ENCODE results near the gene LYST. TPM values are rescaled to one million over a fixed set of nuclear protein-coding genes. Genes with fewer than 3 reads are reported as not detected.
"Not testable (repeated sequence)": the region's sequence is repeated elsewhere in the genome, so short reads cannot be mapped to it uniquely, and the experiment has no call there.

LYST gene
- total RNA-seq, 2 experiments from 2014 or later, result 77.4 to 87.3 TPM

- no peak overlapping the region for H3K4me3 Mint-ChIP-seq
- peaks cover 1% of the 10 kb centered on the region for H3K9me3 Mint-ChIP-seq
- H3K4me1 Mint-ChIP-seq (ENCODE audit: low read depth), result peaks cover 12% of the 10 kb centered on the region
- POLR2A ChIA-PET, result no interaction called here
- no peak overlapping the region for H3K27ac Mint-ChIP-seq
- intact Hi-C loops (cut with micrococcal nuclease), result no loop called here
- H3K27me3 Mint-ChIP-seq, result no peaks in the 10 kb centered on the region
- CTCF ChIA-PET, result interaction anchor here (0.8 to 1.6 kb wide), 3 partner anchors 15 to 172 kb away, joined by 3 read pairs; no protein-coding TSS in a partner anchor
- DNase-seq (no peak), ATAC-seq (no peak)
- no peak for TF ChIP-seq CTCF (IDR thresholded peaks at IDR 0.05)
- H3K36me3 Mint-ChIP-seq (ENCODE audit: low read depth), result peaks cover 59% of the 10 kb centered on the region
Measured at GRCh38 chr1:235799264-235799663, 67.4 kb downstream of the LYST start.

- ATAC-seq (no peak), DNase-seq (no peak)
- ChIA-PET CTCF (interaction anchor here (1.8 to 2.8 kb wide), 4 partner anchors 8 to 180 kb away, joined by 4 to 20 read pairs (median 10); no protein-coding TSS in a partner anchor), POLR2A (no interaction called here)
- Mint-ChIP-seq H3K4me1 (ENCODE audit: low read depth) (peaks cover 2% of the 10 kb centered on the region), H3K9me3 (no peaks in the 10 kb centered on the region), H3K4me3 (no peak overlapping the region), H3K36me3 (ENCODE audit: low read depth) (peaks cover 41% of the 10 kb centered on the region), H3K27me3 (no peaks in the 10 kb centered on the region), H3K27ac (no peak overlapping the region)
- TF ChIP-seq CTCF (IDR thresholded peaks at IDR 0.05), result no peak
- intact Hi-C loops (cut with micrococcal nuclease), result no loop called here
Measured at GRCh38 chr1:235791532-235792060, 75.1 kb downstream of the LYST start.

GRCh38 chr1:235790123-235790522 is 76.6 kb downstream of the LYST start:
- H3K9me3 Mint-ChIP-seq, result no peaks in the 10 kb centered on the region
- CTCF ChIA-PET, result interaction anchor here (1.3 to 1.8 kb wide), 2 partner anchors 12 to 182 kb away, joined by 3 to 7 read pairs; no protein-coding TSS in a partner anchor
- peaks cover 2% of the 10 kb centered on the region for H3K4me1 Mint-ChIP-seq (ENCODE audit: low read depth)
- peaks cover 42% of the 10 kb centered on the region for H3K36me3 Mint-ChIP-seq (ENCODE audit: low read depth)
- no peak overlapping the region for H3K27ac Mint-ChIP-seq
- no peaks in the 10 kb centered on the region for H3K27me3 Mint-ChIP-seq
- TF ChIP-seq CTCF (IDR thresholded peaks at IDR 0.05), result no peak
- intact Hi-C loops (cut with micrococcal nuclease), result no loop called here
- POLR2A ChIA-PET, result no interaction called here
- DNase-seq (no peak), ATAC-seq (no peak)
- H3K4me3 Mint-ChIP-seq, result no peak overlapping the region

GRCh38 chr1:235786227-235786898 is 80.3 kb downstream of the LYST start:
- DNase-seq; H3K9me3 Mint-ChIP-seq; H3K4me3 Mint-ChIP-seq; intact Hi-C loops (cut with micrococcal nuclease); H3K27me3 Mint-ChIP-seq; H3K27ac Mint-ChIP-seq; H3K4me1 Mint-ChIP-seq (ENCODE audit: low read depth); POLR2A ChIA-PET; ATAC-seq: not testable (repeated sequence)
- H3K36me3 Mint-ChIP-seq (ENCODE audit: low read depth), result peaks cover 42% of the 10 kb centered on the region
- CTCF ChIA-PET, result interaction anchor here (1.0 kb wide), 1 partner anchor 186 kb away, joined by 3 read pairs; no protein-coding TSS in a partner anchor

- ChIA-PET CTCF (interaction anchor here (1.1 to 5.2 kb wide), 8 partner anchors 8 to 331 kb away, joined by 3 to 49 read pairs (median 6); no protein-coding TSS in a partner anchor), POLR2A (no interaction called here)
- Mint-ChIP-seq H3K4me1 (ENCODE audit: low read depth) (no peaks in the 10 kb centered on the region), H3K27me3 (no peaks in the 10 kb centered on the region), H3K9me3 (no peaks in the 10 kb centered on the region), H3K36me3 (ENCODE audit: low read depth) (peaks cover 38% of the 10 kb centered on the region), H3K27ac (no peak overlapping the region), H3K4me3 (no peak overlapping the region)
- ATAC-seq (no peak), DNase-seq (no peak)
- TF ChIP-seq CTCF (IDR thresholded peaks at IDR 0.05), result no peak
- intact Hi-C loops (cut with micrococcal nuclease), result no loop called here
Measured at GRCh38 chr1:235784950-235785349, 81.8 kb downstream of the LYST start.
